Hematopoietic multipotent progenitor cell treated with erythropoietin and hydrocortisone succinate and interleukin-3 and kit ligand, for 6 days (in vitro differentiated cells): ENCODE data around the gene PRPSAP1.
"Not testable (repeated sequence)": the region's sequence is repeated elsewhere in the genome, so short reads cannot be mapped to it uniquely, and the experiment has no call there.

Experiments
- DNase-seq: peaks from one replicate; pipeline ENCODE4 v3.0.0-alpha.2; 2015

The PRPSAP1 gene

GRCh38 chr17:76317535-76317934, 36.2 kb downstream of the PRPSAP1 start:
- DNase-seq: no peak

GRCh38 chr17:76314392-76315227, 39.1 kb downstream of the PRPSAP1 start:
- DNase-seq: no peak

- no peak for DNase-seq
Observed at GRCh38 chr17:76312735-76313134, 41.0 kb downstream of the PRPSAP1 start.

- no peak for DNase-seq
Observed at GRCh38 chr17:76309461-76309860, 44.3 kb downstream of the PRPSAP1 start.

- DNase-seq: no peak
Observed at GRCh38 chr17:76307966-76308338, 45.8 kb downstream of the PRPSAP1 start, which contains the start of gene QRICH2. Gene QRICH2 (minus strand): TSS chr17:76308276. CDS start chr17:76307998, 278 bp downstream.

GRCh38 chr17:76307299-76307965, 46.3 kb downstream of the PRPSAP1 start:
- DNase-seq: no peak

GRCh38 chr17:76305135-76305454, 48.6 kb downstream of the PRPSAP1 start:
- DNase-seq: not testable (repeated sequence)

- DNase-seq: no peak
Observed at GRCh38 chr17:76304226-76305134, 49.2 kb downstream of the PRPSAP1 start.

- DNase-seq: no peak
Observed at GRCh38 chr17:76297436-76297835, 56.3 kb downstream of the PRPSAP1 start.

- DNase-seq: no peak
Observed at GRCh38 chr17:76296889-76297288, 56.8 kb downstream of the PRPSAP1 start.

GRCh38 chr17:76296186-76296585, 57.5 kb downstream of the PRPSAP1 start:
- no peak for DNase-seq

- no peak for DNase-seq
Observed at GRCh38 chr17:76293106-76293505, 60.6 kb downstream of the PRPSAP1 start.

GRCh38 chr17:76292567-76292966, 61.1 kb downstream of the PRPSAP1 start:
- DNase-seq: no peak

- no peak for DNase-seq
Observed at GRCh38 chr17:76281573-76282371, 71.9 kb downstream of the PRPSAP1 start.

GRCh38 chr17:76280650-76281049, 73.1 kb downstream of the PRPSAP1 start:
- DNase-seq: no peak

GRCh38 chr17:76279742-76280287, 73.9 kb downstream of the PRPSAP1 start:
- no peak for DNase-seq

- peak; percentile 85 for DNase-seq
Observed at GRCh38 chr17:76278952-76279741, 74.6 kb downstream of the PRPSAP1 start.

GRCh38 chr17:76278268-76278908, 75.3 kb downstream of the PRPSAP1 start:
- DNase-seq: no peak

- no peak for DNase-seq
Observed at GRCh38 chr17:76277300-76278267, 76.1 kb downstream of the PRPSAP1 start.
